Right hindlimb (tissue), 1 donor: Measurements from ENCODE around the gene MYOM1.

Experiments used
- DNase-seq: peaks from one replicate; pipeline ENCODE4 v3.0.0-alpha.2; 2018

Gene MYOM1

DNA sequence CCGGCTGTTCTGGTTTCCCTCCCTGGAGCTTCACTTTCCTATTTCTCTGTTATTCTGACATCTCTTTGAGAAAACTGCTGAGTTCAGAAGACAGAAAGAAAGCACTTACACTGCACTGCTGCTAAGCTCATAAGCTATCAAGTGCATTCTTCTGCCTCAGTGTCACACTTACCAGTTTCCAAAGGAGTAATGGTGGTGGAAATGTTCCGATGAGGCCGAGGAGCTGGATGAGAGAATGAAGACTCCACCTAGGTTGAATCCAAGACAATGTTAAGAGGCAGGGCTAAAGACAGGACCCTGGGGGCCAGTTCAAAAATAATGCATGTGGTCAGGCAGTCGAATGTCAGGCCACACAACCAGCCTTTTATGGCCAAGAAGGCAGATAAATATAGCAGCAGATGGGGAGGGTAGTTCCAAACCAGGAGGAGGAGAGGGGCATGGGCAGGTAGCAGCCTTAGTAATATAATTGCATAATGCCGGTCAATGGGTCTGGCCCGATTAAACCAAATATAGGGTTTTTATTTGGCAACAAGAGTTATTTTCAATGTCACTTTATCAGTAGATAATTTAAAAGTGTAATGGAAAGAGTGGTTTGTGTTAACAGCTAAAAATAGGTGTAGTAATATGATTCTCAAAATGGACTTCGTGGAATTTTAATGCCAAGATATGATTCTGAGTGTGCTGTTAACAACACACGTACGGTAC is at the start of gene MYOM1:
MYOM1 (minus strand) TSS at position 338 of the 705 bp plus-strand sequence. CDS start 4,745 bp downstream, outside the sequence.
- peak; percentile 48 for DNase-seq

DNA sequence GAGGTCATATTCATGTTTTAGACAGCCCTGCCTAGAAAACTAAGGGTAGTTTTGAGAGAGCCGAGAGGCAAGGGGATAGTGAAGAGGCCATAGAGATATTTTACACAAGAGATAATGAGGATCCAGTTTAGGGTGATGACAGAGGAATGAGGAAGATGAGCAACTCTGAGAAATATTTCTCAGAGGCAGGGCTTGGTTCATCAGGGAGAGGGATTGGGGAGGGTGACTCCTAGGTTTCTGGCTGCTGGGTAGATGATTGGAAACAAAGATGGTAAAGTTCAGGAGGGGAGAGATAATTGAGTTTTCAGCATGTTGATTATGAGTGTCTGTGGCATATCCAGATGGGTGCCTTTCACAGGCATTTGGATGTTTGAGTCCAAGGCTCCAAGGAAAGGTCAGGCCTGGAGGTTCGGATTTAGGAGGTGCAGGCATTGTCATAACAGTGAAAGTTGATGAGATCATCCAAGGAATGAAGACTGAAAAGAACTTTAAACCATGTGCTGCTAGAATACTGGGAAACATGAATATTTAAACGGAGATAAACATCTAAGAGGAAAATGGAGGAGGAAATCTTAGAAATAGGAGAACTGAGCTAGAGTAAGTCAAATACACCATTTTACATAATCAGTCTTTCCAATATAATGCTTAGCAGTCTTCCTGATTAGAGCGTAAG is 49.6 kb upstream of the MYOM1 start:
- DNase-seq: no peak

DNA sequence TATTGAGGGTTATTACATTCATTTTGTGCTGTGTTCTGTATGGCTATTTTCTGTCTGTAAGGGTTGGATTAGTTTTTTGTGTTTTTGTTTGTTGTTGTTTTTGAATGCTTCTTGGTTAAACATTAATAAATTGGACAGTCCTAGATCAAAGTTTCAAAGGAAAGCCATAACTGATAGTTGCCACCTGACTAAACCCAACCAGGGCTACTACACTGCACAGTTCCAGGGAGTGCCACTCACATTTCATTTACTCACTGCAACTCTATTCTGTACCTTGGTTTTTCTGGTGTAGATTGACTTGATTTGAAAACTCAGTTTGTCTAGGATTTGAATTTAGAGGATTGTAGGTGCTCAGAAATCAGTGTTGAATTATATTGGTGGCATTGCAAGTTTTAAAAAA is 48.5 kb upstream of the MYOM1 start:
- DNase-seq: no peak

DNA sequence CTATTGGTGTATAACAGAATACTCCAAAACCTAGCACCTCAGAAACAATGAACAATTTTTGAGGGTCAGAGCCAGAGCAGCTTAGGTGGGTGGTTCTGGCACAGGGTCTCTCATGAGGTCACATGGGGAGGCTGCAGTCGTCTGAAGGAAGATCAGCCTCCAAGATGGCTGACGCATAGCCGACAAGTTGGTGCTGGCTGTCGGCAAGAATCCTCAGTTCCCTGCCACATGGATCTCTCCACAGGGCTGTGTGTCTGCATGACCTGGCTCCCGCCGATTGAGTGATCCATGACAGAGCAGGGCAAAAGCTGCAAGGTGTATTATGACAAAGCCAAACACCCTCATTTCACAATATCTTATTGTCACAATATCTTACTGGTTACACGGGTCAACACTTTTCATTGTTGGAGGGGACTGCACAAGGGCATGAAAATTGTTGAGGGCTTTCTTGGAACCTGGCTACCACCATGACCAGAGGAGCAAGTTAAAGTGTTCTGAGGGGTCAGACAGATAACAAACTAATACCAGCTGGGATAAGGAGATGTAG is 46.4 kb upstream of the MYOM1 start:
- no peak for DNase-seq

DNA sequence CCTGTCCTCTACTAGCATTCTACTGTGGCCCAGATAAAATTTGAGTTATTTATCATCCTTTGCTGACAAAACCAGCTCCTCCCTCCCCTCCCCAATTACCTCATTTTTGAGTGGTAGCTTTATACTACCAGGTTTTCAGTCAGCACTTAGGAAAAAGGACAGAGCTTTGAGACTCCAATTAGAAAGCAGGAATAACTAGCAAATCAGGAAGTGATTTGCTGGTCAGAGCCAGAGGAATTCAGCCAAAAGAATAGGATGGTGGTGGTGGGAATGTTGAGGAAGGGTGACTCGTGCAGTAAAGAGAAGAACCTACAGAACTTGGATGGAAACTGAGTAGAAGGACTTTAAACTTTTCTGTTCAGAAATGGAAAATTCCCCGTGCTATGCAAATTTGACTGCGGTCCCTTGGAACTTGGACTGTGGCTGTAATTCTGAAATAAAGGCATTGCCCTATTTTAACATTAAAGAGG is 45.8 kb upstream of the MYOM1 start:
- DNase-seq: no peak

DNA sequence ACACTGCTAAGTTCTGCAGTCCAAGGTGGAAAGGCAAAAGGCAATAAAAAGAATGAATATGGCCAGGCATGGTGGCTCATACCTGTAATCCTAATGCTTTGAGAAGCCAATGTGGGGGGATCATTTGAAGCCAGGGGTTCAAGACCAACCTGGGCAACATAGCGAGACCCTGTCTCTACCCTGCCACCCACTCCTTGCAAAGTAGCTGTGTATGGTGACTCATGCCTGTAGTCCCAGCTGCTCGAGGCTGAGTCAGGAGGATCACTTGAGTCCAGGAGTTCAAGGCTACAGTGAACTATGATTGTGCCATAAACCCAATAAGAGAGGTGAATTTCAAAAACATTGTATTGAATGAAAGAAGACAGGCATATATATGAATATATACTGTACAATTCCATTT is 44.6 kb upstream of the MYOM1 start:
- no peak for DNase-seq

DNA sequence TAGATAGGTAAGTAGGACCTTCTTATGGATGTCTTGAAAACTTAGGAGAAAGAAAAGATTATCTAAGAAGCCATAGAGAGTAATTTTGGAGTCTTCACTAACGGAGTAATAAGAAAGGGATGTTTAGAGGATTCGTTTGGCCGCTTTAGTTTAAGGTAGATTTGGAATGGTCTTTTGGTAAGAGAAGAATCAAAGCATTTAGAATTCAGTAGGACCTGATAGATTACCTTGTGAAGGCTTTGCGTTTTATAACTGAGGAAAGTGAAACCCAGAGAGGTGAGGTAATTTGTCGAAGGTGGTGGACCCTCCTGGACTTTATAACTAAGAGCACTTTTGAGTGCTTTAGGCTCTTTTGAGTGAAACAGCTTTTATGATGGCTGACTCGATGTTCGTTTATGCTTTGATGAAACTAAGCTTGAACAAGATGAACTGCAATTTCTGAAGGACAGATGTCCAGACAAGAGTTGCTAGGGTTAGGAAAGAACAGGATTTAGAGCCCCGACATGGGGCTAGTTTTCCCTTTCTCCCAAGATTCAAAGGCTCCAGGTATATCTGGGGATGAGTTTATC is 43.4 kb upstream of the MYOM1 start:
- DNase-seq: no peak

DNA sequence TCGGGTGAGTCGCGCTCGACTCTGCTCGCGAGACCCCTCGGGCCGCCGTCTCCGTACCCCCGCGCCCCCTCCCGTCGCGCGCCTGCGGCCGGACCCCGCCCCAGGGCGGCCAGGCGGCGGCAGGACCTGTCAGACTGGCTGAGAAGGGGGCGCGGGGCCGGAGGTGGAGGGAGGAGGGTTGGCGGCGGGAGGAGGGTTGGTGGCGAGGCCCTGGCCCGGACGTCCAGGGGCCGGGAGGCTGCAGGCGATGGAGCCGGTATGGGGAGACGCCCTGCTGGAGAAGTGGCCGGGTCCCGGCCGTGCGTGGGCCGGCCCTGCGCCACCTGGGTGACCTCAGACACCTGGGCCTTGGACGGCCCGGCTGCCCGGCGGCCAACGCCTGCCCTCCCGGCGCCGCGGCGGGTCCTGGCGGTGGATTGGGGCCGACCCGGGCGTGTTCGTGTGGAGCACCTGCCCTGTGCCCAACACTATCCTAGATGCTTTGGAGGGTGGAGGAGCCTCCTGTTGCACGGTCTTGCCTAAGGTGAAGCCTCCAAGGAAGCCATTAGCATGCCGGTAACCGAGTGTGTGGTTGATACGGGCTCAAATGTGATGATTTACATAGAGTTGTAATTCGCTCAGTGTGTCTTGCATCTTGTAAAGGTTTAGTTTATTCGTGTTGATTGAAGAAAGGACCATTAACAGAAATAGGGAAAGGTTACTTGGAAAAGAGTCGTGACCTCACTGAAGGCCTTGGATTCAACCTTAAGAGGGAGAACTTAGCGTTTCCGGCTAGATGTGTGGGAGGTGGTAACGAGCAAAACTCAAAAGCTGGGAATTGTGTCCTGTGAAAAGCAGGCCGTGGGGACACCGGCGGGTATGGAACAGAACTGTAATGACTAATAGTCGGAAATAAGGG is 42.7 kb upstream of the MYOM1 start:
- peak; percentile 48 for DNase-seq

DNA sequence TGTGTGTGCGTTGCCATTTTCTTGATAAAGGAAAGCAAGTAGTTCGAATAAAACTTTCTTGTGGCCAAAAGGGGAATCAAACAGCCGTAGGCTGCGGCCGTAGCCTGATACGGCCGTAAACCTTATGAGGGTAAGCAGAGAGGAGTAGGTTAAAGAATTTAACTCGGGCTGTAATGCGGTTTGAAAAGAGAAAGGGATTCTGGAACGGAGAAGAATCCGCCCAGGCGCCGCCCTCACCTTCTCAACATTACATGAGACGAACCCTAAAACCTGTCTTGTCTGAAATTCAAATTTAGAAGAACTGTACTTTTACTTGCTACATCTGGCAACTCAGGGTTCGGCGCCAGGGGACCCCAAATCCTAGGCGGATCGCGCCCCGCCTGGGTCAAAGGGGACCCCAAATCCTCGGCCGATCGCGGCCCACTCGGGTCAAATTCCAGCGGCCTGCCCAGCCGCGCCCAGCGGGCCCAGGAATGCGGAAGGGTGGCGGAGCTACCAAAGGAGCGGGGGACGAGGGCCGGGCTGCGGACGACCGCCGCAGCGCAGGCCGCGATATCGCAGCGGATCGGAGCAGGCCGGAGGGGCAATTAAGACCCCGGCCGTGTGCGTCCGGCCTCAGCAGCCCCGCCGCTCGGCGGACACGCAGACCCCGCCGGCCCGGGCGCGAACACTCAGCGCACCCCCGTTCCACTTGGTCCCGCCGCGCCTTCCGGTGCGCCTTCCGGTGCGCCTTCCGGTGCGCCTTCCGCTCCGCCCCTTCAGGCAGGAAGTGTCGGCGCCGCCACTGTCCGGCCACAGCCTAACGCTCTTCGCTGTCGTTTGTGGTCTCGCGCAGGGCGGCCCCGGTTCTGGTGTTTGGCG is 41.8 kb upstream of the MYOM1 start, which contains the start of gene MYL12B:
MYL12B (plus strand) TSS at position 761 of the 861 bp plus-strand sequence. CDS start 10,766 bp downstream, outside the sequence.
- DNase-seq: peak; percentile 89

DNA sequence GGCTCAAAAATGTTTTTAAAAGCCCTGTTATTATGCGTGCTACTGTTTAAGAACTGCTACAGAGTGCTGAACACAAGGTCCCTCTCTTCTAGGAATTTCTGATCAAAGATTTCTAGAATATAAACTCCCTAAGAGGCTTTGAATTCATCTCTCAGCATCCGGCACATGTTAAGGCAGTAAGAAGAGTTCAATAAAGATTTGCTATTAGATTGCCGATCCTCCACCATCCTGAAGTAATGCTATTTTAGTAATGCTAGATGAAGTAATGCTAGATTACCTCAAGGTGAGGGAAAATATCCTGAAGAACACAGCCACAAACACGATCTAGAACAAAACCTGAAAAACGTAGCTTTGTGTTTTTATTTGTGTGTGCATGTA is 41.2 kb upstream of the MYOM1 start:
- DNase-seq: no peak

DNA sequence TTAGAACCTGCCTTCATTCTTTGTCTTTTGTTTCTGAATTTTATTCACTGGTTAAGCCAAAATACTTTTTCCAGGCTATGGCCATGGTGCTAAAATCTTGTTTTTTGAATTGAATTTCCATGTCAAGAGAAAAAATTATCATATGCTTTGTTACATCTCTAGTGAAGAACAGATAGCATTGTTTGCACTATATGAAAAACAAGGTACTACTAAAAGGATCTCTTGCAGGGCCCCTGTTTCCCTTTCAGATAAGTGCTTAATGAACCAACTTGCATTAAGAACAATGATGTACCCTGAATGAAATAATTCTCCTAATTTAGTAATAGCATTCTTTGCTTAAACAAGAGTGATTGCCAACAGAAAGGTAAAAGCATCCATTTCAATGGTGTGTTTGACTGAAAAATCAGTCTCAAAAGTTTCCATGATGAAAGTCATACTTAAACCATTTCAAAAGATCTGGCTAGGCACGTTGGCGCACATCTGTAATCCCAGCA is 37.9 kb upstream of the MYOM1 start:
- DNase-seq: no peak

DNA sequence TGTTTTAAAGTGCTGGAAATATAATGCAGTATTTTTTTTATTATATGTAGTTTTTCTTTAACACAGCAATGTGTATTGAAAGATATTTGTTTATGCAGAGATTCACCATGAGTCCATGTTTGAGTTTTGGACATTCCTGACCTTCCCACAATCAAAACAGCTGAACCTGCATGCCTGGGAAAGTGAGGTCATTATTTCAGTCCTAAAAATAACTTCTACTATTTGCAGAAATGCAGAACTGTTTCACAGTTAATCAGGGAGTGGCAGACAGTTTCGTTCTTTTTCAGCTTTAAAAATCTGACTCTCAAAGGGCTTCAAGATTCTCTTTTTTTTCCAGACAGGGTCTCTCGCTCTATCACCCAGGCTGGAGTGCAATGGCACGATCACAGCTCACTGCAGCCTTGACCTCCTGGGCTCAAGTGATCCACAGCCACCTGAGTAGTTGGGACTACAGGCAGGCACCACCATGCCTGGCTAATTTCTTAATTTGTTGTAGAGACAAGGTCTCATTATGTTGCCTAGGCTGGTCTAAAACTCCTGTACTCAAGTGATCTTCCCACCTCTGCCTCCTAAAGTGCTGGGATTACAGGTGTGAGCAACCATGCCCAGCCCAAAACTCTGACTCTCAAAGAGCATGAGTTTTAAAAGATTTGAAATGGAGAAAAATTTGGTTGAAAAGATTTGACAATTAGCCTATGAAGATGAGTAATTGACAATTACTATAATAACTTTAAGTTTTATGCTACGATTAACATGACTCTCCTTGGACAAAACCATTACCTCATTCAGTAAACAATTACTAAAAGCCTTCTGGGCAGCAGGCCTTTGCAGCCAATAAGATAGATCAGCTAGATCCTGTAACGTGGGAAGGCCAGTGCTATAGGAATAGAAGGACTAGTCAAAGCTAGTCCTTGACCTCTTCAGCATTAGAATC is 37.2 kb upstream of the MYOM1 start:
- no peak for DNase-seq

DNA sequence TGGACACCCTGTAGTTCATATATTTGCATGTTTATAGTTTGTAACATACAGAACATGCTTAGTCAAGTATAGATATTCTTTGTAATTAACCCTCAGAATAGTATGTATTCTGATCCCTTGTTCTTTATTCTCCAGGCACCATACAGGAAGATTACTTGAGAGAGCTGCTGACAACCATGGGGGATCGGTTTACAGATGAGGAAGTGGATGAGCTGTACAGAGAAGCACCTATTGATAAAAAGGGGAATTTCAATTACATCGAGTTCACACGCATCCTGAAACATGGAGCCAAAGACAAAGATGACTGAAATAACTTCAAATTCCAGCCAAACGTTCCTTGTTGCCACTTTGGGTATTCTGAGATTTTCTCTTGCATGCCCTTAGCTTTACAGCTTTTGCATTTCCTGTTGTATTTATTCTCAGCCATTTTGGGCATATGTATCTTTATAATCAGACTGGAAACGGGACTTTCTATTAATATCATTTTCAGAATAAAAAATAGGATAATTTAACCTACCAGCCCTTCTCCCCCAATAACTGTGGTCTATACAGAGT is 35.9 kb upstream of the MYOM1 start:
- DNase-seq: no peak

DNA sequence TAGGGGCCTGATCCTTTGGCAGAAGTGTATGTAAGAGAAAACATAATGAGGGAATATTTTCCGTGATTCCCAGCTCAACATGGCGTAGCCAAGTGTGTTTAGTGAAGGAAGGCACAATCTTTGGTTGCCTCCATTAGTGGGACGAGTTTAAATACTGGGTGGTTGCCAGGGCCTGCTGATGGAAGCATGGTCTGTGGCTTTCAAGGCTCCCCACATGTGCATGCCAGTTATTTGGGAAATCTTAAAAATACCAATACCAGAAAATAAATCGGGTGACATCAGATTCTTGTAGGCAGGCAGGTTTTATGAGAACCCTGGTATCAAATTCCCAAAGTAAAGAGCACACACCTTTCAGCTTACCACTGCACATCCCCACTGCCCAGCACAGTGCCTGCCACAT is 35.0 kb upstream of the MYOM1 start:
- DNase-seq: no peak

DNA sequence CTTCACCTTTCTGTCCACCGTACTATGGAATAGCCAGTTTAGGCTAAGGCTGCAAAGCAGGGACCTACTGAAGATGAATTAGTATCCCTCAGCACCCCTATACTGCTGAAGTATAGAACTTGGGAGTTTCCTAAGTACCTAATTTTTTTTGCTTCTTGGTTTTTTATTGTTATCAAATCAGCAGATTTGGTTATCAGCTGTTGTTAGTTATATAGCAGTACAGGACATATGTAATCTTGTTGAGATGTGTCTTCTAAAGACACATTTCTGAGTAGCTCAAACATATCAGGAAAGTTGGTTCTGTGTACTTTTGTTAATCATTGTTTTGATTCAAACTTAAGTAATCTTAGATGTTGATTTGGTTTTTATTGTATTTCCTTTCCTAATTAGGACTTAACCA is 33.1 kb upstream of the MYOM1 start:
- no peak for DNase-seq

DNA sequence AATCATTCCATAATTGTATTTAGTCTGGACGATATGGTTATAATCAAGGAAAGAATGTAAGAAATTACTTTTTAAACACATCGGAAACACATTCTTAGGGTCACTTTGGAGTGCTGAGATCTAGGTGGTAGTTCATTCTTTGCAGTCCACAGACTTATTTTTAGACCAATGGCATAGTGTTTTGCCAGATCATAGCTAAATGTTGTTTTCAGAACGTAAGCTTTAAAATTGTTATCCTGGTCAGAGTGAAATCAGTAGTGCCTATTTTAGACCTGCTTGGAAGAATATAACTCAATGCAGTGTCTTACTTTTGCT is 32.2 kb upstream of the MYOM1 start:
- DNase-seq: no peak

DNA sequence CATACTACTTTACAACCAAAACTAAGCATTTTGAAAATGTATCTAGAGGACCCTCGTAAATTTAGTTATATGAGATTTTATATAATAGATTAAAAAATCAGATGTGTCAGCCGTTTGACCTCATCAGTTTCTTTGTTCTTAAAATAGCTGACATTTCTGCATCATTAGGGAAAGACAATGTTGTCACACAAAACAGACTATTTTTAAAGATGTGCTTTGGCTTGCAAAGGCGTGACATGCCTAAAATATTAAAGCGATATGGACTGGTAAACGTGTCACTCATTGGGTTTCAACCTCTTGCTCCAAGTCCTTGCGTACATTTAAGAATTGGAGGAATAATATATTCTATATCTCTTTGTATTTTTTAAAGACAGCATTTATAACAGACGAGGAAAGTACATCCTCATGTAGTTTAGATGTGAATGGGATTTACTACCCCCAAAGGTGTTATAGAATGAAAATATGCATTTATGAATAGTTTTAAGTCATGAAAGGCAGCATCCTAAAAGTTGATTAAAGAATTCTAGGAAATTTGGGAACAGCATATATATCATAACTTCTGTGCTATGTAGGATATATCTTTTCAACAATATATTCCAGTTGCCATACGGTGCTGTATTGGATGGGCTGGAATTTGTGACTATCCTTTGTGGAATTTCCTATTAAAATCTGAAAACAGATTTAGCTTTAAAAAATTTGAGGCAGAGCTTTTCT is 31.6 kb upstream of the MYOM1 start:
- no peak for DNase-seq

DNA sequence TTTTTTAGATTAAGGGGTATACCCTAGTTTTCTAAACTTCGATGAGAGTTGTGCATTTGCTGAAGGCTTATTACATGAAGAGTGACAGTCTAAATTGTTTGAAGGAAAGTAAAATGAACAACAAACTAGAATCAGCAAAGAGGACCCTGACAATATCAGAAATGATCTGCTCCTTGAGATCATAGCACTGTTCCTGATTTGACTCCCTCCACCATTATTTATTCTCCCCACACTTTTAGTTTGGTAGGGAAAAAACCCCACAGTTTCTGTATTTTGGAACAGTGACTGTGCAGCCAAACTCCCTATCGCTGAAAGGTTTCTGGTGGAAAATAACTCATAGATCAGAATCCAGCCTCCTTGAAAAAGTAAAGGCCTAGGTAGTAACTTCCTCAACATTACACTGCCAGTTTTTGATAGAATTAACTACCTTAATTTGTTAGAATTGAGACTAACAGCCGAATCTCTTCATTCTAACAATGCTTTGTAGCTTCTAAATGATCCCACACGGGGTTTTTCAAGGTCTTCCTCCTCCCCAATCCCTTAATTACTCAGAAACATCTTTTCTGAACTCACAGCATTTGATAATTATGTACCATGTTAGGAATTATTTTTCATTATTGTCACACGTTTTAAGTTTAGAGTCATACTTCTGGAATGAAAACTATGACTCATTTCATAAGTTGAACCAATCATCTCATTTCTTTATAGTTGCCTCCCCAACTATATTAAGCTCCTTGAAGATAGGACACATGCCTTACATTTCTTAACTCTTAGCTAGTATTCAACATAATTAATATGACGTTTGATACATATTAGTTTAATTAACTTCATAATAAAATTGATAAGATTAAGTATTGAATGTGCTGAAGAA is 30.7 kb upstream of the MYOM1 start:
- DNase-seq: no peak
